SK-N-SH (cell line): ENCODE data around the gene TAF5L. TPM values are rescaled to one million over a fixed set of nuclear protein-coding genes. Genes with fewer than 3 reads are reported as not detected.

Experiments used
- CTCF ChIA-PET: fragments of 300-600, 350-600 bp; formaldehyde crosslinking; extraction: SDS; loops from one replicate; lab custom pipeline; 2021; lab: Yijun Ruan, JAX
- POLR2A ChIA-PET: fragments of 350-600 bp; sonication (Branson Sonifier 250); formaldehyde crosslinking; extraction: SDS; loops from one replicate; lab custom pipeline; 2020; ENCODE audit warnings: antibody characterized with exemption, inconsistent platforms; lab: Yijun Ruan, JAX
- DNase-seq: peaks from one replicate; pipeline ENCODE4 v3.0.0; 2012
- H2AFZ ChIP-seq: fragments of 200-600 bp; sonication (generic); 2 replicates; pipeline ENCODE4 v1.8.1; 2016; ENCODE audit warnings: antibody characterized with exemption, mild to moderate bottlenecking, low read depth
- H3F3A ChIP-seq: fragments of 200-600 bp; sonication (generic); replicated peaks from 2 replicates; pipeline ENCODE3; 2016; ENCODE audit warnings: antibody characterized with exemption, mild to moderate bottlenecking; ENCODE audit not compliant: insufficient read depth
- H3K27ac ChIP-seq, 2 experiments: fragments of 200-500 bp in 1 of 2; fragments of 200-600 bp in 1 of 2; sonication (Bioruptor generic) in 1 of 2; sonication (generic), shearing (Covaris generic) in 1 of 2; 2 replicates each; pipeline versions ENCODE4 v1.5.1 to v1.6.1; 2014 to 2016; ENCODE audit warnings: low read depth in 2 of 2, inconsistent platforms in 1 of 2, low read length in 1 of 2, mild to moderate bottlenecking in 1 of 2, mixed read lengths in 1 of 2
- H3K27me3 ChIP-seq: fragments of 200-600 bp; sonication (generic), shearing (Covaris generic); 2 replicates; pipeline ENCODE4 v1.6.1; 2016; ENCODE audit warnings: mixed run types; ENCODE audit not compliant: insufficient read depth
- H3K36me3 ChIP-seq, 2 experiments: fragments of 200-500 bp in 1 of 2; fragments of 200-600 bp in 1 of 2; sonication (Bioruptor generic) in 1 of 2; sonication (generic) in 1 of 2; replicated peaks in 1 of 2; 2 replicates each; pipeline versions ENCODE3 to v1.5.1; 2014 to 2016; ENCODE audit warnings: low read length in 1 of 2, mild to moderate bottlenecking in 1 of 2; ENCODE audit not compliant: insufficient read depth in 2 of 2, control insufficient read depth in 1 of 2
- H3K4me1 ChIP-seq, 2 experiments: fragments of 200-500 bp in 1 of 2; fragments of 200-600 bp in 1 of 2; sonication (Bioruptor generic) in 1 of 2; sonication (generic), shearing (Covaris generic) in 1 of 2; 2 replicates each; pipeline versions ENCODE4 v1.5.1 to v1.6.1; 2014 to 2016; ENCODE audit warnings: low read depth in 1 of 2, low read length in 1 of 2, mixed run types in 1 of 2; ENCODE audit not compliant: insufficient read depth in 2 of 2, control insufficient read depth in 1 of 2
- H3K4me2 ChIP-seq: fragments of 200-600 bp; sonication (generic), shearing (Covaris generic); 2 replicates; pipeline ENCODE4 v1.6.1; 2017; ENCODE audit warnings: mixed run types
- H3K4me3 ChIP-seq, 2 experiments: fragments of 200-500 bp in 1 of 2; fragments of 200-600 bp in 1 of 2; sonication (Bioruptor generic) in 1 of 2; sonication (generic), shearing (Covaris generic) in 1 of 2; 2 replicates each; pipeline versions ENCODE4 v1.5.1 to v1.8.1; 2014 to 2016; ENCODE audit warnings: low read depth in 2 of 2, inconsistent platforms in 1 of 2, low read length in 1 of 2, mild to moderate bottlenecking in 1 of 2, mixed read lengths in 1 of 2, moderate library complexity in 1 of 2
- H3K79me2 ChIP-seq: fragments of 200-600 bp; sonication (generic); 2 replicates; pipeline ENCODE4 v1.8.1; 2017; ENCODE audit warnings: mild to moderate bottlenecking; ENCODE audit not compliant: insufficient read depth
- H3K9ac ChIP-seq: fragments of 200-600 bp; sonication (generic); 2 replicates; pipeline ENCODE4 v1.6.1; 2017; ENCODE audit warnings: mixed run types
- H3K9me2 ChIP-seq: fragments of 200-600 bp; sonication (generic); 2 replicates; pipeline ENCODE4 v1.6.1; 2017; ENCODE audit warnings: mixed run types
- H3K9me3 ChIP-seq: fragments of 200-600 bp; sonication (generic); 2 replicates; pipeline ENCODE4 v1.6.1; 2017; ENCODE audit warnings: mixed run types, mild to moderate bottlenecking, moderate library complexity
- H4K20me1 ChIP-seq: fragments of 200-600 bp; sonication (generic); 2 replicates; pipeline ENCODE4 v1.6.1; 2017; ENCODE audit warnings: mild to moderate bottlenecking, mixed run types; ENCODE audit not compliant: insufficient read depth
- CHD2 ChIP-seq: fragments of 150-350 bp; IDR thresholded peaks from 2 replicates; pipeline ENCODE4 v1.6.1; 2018; ENCODE audit warnings: low read length; ENCODE audit not compliant: partially characterized antibody
- EP300 ChIP-seq, 2 experiments: IDR thresholded peaks; 2 replicates each; pipeline versions ENCODE4 v1.4.0 to v1.6.1; 2012; ENCODE audit warnings: borderline replicate concordance in 1 of 2, low read depth in 1 of 2, low read length in 1 of 2
- EZH2phosphoT487 ChIP-seq: fragments of 200-600 bp; sonication (generic); IDR thresholded peaks from 2 replicates; pipeline ENCODE4 v1.6.1; 2017; ENCODE audit warnings: low read depth, mixed run types, mild to moderate bottlenecking, antibody characterized with exemption, moderate library complexity, borderline replicate concordance
- FOSL2 ChIP-seq: IDR thresholded peaks from 2 replicates; pipeline ENCODE4 v1.4.0; 2012; ENCODE audit warnings: low read depth, mild to moderate bottlenecking, moderate library complexity, borderline replicate concordance
- FOXJ3 ChIP-seq: sonication (generic); formaldehyde crosslinking; IDR thresholded peaks from 2 replicates; pipeline ENCODE4 v1.5.1; 2020; ENCODE audit warnings: mild to moderate bottlenecking, missing genetic modification reagents
- FOXM1 ChIP-seq: IDR thresholded peaks from 2 replicates; pipeline ENCODE4 v1.4.0; 2012; ENCODE audit warnings: low read depth, mild to moderate bottlenecking
- MAX ChIP-seq: IDR thresholded peaks from 2 replicates; pipeline ENCODE4 v1.4.0; 2012; ENCODE audit warnings: low read depth
- MEF2A ChIP-seq: IDR thresholded peaks from 2 replicates; pipeline ENCODE4 v1.4.0; 2012; ENCODE audit warnings: low read depth, borderline replicate concordance
- MXI1 ChIP-seq: IDR thresholded peaks from 2 replicates; pipeline ENCODE4 v1.6.1; 2012; ENCODE audit warnings: mild to moderate bottlenecking, low read depth, low read length, improper control_type of control experiment
- POLR2AphosphoS5 ChIP-seq: IDR thresholded peaks from 2 replicates; pipeline ENCODE4 v1.6.1; 2012; ENCODE audit warnings: low read depth, low read length
- RCOR1 ChIP-seq: fragments of 150-350 bp; IDR thresholded peaks from 2 replicates; pipeline ENCODE4 v1.6.1; 2017; ENCODE audit warnings: antibody characterized with exemption, low read length
- TAF1 ChIP-seq: IDR thresholded peaks from 2 replicates; pipeline ENCODE4 v1.6.1; 2012; ENCODE audit warnings: low read depth, mild to moderate bottlenecking, low read length, moderate library complexity, borderline replicate concordance
- YY1 ChIP-seq: IDR thresholded peaks from 2 replicates; pipeline ENCODE4 v1.4.0; 2012; ENCODE audit warnings: low read depth, mild to moderate bottlenecking
- WGBS: methylation state at CpG from one replicate; pipeline ENCODE4 v1.1.6; 2017; ENCODE audit warnings: low lambda C conversion rate; 5-methylcytosine and 5-hydroxymethylcytosine counted together
- polyA plus RNA-seq, 3 experiments: library from polyadenylated mRNA; depleted of rRNA; stranded (reverse); fragments of >200 nt; gene quantifications; 2 replicates each; pipeline ENCODE4 v1.2.3, GENCODE V29; 2012
- TF ChIP-seq, protein P1 (sequence below): IDR thresholded peaks from 2 replicates; pipeline ENCODE4 v1.4.0; 2012; ENCODE audit warnings: low read depth, borderline replicate concordance
- TF ChIP-seq, protein P2 (sequence below): fragments of 150-350 bp; IDR thresholded peaks from 2 replicates; pipeline ENCODE4 v1.6.1; 2016; ENCODE audit warnings: mild to moderate bottlenecking, low read depth, low read length
- TF ChIP-seq, protein P3 (sequence below): IDR thresholded peaks from 2 replicates; pipeline ENCODE4 v1.4.0; 2012; ENCODE audit warnings: low read depth, borderline replicate concordance
- TF ChIP-seq, protein P4 (sequence below): IDR thresholded peaks from 2 replicates; pipeline ENCODE4 v1.6.1; 2012; ENCODE audit warnings: mild to moderate bottlenecking, low read depth, low read length, moderate library complexity

Gene TAF5L
- polyA plus RNA-seq, 1 of the 3 experiments (the other 2 are of a cell fraction) = 17.1 TPM

DNA sequence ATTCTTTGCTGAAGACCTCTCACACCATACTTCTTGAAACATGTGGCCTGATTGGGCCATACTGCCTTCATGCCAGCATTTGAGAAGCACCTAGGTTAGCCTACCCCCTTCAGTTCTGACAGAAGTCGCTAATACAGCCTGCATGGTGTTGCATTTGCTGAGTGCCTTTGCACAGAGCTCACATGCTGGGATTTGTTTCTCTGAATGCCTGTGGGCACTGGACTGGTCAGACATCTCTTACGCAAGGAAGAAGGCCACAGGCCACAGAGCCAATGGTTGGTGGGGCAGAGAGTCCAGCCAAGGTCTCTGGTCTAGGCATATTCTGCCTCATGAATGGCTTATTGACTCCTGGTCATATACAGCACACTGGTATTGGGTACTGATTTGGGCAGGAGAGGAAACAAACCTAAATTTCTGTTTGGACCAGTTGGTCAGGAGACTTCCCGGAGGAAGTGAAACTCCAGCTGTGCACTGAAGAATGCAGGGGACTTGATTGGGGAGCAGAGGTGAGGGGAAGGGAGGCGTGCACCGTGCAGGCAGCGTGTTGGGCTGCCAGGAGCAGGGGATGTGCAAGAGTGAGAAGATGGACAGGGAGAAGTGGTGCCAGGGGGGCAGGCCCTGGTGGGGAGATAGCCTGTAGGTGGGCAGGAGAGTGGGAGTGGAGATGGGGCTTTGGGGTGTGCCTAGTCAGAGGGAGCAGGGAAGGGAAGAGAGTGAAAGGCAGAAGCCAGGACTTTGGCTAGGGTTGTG, 18.2 kb upstream of the TAF5L start (continued):
- TF ChIP-seq FOXJ3 (CRISPR knock-in tag) = no peak
- TF ChIP-seq, all 33 proteins: peak for 0

GRCh38 chr1:229642970-229643369, 17.0 kb upstream of the TAF5L start:
- Histone ChIP-seq H3K9me3 (no peaks in the 10 kb centered on the region), H3K4me2 (no peak overlapping the region), H3K4me3 (no peak overlapping the region), H4K20me1 (peaks cover 5% of the 10 kb centered on the region; the same call in 1 of the 2 replicates), H3K27me3 (no peaks in the 10 kb centered on the region), H3K79me2 (peaks cover 43% of the 10 kb centered on the region), H2AFZ (no peak overlapping the region), H3K9ac (no peak overlapping the region), H3K4me1 (peaks cover 0 to 10% of the 10 kb centered on the region in 2 experiments; a peak in 1 of 4 replicates), H3K36me3 (peaks cover 20 to 70% of the 10 kb centered on the region in 2 experiments), H3F3A (no peaks in the 10 kb centered on the region), H3K9me2 (no peaks in the 10 kb centered on the region), H3K27ac (no peak overlapping the region)
- WGBS = 90% methylated on average over 4 of the region's 4 CpGs
- no peak for DNase-seq
- CTCF ChIA-PET = no interaction called here
- TF ChIP-seq, protein P1, sequence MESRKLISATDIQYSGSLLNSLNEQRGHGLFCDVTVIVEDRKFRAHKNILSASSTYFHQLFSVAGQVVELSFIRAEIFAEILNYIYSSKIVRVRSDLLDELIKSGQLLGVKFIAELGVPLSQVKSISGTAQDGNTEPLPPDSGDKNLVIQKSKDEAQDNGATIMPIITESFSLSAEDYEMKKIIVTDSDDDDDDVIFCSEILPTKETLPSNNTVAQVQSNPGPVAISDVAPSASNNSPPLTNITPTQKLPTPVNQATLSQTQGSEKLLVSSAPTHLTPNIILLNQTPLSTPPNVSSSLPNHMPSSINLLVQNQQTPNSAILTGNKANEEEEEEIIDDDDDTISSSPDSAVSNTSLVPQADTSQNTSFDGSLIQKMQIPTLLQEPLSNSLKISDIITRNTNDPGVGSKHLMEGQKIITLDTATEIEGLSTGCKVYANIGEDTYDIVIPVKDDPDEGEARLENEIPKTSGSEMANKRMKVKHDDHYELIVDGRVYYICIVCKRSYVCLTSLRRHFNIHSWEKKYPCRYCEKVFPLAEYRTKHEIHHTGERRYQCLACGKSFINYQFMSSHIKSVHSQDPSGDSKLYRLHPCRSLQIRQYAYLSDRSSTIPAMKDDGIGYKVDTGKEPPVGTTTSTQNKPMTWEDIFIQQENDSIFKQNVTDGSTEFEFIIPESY = no peak
- TF ChIP-seq TAF1 (no peak), FOSL2 (no peak), MXI1 (no peak), EZH2phosphoT487 (no peak), CHD2 (no peak), RCOR1 (no peak), YY1 (no peak), POLR2AphosphoS5 (no peak), MEF2A (no peak), FOXJ3 (CRISPR knock-in tag) (no peak), FOXM1 (no peak), MAX (no peak), EP300 (IDR thresholded peaks at IDR 0.05; ENCODE audit: borderline replicate concordance in 1 of 2, low read depth in 1 of 2, low read length in 1 of 2) (no peak)
- TF ChIP-seq, protein P2, sequence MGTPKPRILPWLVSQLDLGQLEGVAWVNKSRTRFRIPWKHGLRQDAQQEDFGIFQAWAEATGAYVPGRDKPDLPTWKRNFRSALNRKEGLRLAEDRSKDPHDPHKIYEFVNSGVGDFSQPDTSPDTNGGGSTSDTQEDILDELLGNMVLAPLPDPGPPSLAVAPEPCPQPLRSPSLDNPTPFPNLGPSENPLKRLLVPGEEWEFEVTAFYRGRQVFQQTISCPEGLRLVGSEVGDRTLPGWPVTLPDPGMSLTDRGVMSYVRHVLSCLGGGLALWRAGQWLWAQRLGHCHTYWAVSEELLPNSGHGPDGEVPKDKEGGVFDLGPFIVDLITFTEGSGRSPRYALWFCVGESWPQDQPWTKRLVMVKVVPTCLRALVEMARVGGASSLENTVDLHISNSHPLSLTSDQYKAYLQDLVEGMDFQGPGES = no peak
- TF ChIP-seq, protein P3, sequence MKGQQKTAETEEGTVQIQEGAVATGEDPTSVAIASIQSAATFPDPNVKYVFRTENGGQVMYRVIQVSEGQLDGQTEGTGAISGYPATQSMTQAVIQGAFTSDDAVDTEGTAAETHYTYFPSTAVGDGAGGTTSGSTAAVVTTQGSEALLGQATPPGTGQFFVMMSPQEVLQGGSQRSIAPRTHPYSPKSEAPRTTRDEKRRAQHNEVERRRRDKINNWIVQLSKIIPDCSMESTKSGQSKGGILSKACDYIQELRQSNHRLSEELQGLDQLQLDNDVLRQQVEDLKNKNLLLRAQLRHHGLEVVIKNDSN = no peak
- TF ChIP-seq, protein P4, sequence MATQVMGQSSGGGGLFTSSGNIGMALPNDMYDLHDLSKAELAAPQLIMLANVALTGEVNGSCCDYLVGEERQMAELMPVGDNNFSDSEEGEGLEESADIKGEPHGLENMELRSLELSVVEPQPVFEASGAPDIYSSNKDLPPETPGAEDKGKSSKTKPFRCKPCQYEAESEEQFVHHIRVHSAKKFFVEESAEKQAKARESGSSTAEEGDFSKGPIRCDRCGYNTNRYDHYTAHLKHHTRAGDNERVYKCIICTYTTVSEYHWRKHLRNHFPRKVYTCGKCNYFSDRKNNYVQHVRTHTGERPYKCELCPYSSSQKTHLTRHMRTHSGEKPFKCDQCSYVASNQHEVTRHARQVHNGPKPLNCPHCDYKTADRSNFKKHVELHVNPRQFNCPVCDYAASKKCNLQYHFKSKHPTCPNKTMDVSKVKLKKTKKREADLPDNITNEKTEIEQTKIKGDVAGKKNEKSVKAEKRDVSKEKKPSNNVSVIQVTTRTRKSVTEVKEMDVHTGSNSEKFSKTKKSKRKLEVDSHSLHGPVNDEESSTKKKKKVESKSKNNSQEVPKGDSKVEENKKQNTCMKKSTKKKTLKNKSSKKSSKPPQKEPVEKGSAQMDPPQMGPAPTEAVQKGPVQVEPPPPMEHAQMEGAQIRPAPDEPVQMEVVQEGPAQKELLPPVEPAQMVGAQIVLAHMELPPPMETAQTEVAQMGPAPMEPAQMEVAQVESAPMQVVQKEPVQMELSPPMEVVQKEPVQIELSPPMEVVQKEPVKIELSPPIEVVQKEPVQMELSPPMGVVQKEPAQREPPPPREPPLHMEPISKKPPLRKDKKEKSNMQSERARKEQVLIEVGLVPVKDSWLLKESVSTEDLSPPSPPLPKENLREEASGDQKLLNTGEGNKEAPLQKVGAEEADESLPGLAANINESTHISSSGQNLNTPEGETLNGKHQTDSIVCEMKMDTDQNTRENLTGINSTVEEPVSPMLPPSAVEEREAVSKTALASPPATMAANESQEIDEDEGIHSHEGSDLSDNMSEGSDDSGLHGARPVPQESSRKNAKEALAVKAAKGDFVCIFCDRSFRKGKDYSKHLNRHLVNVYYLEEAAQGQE = no peak
- POLR2A ChIA-PET = no interaction called here
